BLaER1 treated with 17β-estradiol and CSF1 and Interleukin-3, amounts not matched to agents 10 nM and 100 nM (cell line): ENCODE measurements around the gene LBR.
A peak's percentile ranks its signal among the peaks of the same experiment; 100 is the strongest.
"Not testable (repeated sequence)": the region's sequence is repeated elsewhere in the genome, so short reads cannot be mapped to it uniquely, and the experiment has no call there.

Experiments
- H3K27ac ChIP-seq, 11 experiments: shearing (Covaris generic); formaldehyde crosslinking; 2 replicates each; pipeline ENCODE4 v1.8.1; 2022
- H3K27me3 ChIP-seq, 11 experiments: shearing (Covaris generic); formaldehyde crosslinking; 2 replicates each; pipeline ENCODE4 v1.8.1; 2022
- H3K36me3 ChIP-seq, 11 experiments: shearing (Covaris generic); formaldehyde crosslinking; 2 replicates each; pipeline ENCODE4 v1.8.1; 2022
- H3K4me1 ChIP-seq, 10 experiments: shearing (Covaris generic); formaldehyde crosslinking; 2 replicates each; pipeline ENCODE4 v1.8.1; 2022
- H3K4me2 ChIP-seq, 11 experiments: shearing (Covaris generic); formaldehyde crosslinking; 2 replicates each; pipeline ENCODE4 v1.8.1; 2022
- H3K4me3 ChIP-seq, 10 experiments: shearing (Covaris generic); formaldehyde crosslinking; 2 replicates each; pipeline ENCODE4 v1.8.1; 2022
- H3K9ac ChIP-seq, 11 experiments: shearing (Covaris generic); formaldehyde crosslinking; 2 replicates each; pipeline ENCODE4 v1.8.1; 2022
- H3K9me3 ChIP-seq, 11 experiments: shearing (Covaris generic); formaldehyde crosslinking; replicated peaks in 1 of 11; 2 replicates each; pipeline ENCODE4 v1.8.1; 2022
- H4K20me1 ChIP-seq, 11 experiments: shearing (Covaris generic); formaldehyde crosslinking; 2 replicates each; pipeline ENCODE4 v1.8.1; 2022
- Cebpa-rat ChIP-seq, 11 experiments: shearing (Covaris generic); IDR thresholded peaks; 2 replicates each; pipeline ENCODE4 v1.8.1; 2022

LBR gene

DNA sequence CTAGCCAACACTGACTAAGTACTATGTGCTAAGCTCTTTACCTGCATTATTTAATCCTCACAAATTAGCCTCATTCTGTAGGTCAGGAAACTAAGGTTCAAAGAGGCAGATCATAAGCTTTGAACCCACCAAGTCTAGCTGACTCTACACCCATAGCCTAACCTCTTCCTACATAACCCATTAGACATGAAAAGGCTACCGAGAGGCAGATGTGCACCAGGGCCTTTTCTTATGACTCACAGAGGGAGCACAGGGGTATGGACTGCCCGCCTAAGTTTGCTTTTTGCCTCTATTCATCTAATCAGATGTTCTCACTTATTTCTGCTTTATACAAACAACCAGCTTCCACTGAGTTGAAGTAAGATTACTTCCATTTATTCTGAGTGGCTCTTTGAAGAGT, 31.5 kb downstream of the LBR start:
- H4K20me1 ChIP-seq = peaks cover 0 to 54% (median 33%) of the 10 kb centered on the region in 11 experiments; a peak in 18 of 22 replicates
- no peak overlapping the region for H3K9ac ChIP-seq
- no peaks in the 10 kb centered on the region for H3K9me3 ChIP-seq
- no peaks in the 10 kb centered on the region for H3K27me3 ChIP-seq
- TF ChIP-seq Cebpa-rat (IDR thresholded peaks at IDR 0.05) = no peak
- H3K36me3 ChIP-seq = peaks cover 43 to 63% (median 54%) of the 10 kb centered on the region in 11 experiments
- no peaks in the 10 kb centered on the region for H3K4me1 ChIP-seq
- no peak overlapping the region for H3K27ac ChIP-seq
- no peak overlapping the region for H3K4me2 ChIP-seq
- no peak overlapping the region for H3K4me3 ChIP-seq

DNA sequence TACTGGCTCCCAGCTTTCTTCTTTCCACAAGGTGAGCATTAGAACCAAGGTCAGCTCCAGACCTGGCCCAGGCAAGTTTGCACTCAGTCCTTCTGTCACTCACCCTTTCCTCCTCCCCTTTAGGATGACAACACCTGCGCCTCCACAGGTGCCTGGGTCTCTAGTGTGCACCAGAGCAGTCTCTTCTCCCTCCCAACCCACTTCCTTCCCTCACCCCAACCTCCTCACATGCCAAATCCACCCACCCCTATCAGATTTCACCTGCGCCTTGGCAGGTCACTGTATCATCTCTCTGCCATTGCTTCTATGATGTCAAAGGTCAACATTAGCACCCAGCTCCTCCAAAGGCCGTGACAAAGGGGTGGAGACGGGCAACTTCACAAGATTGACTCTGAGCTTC, 38.0 kb downstream of the LBR start:
- Histone ChIP-seq H3K9me3 (no peaks in the 10 kb centered on the region), H3K27me3 (no peaks in the 10 kb centered on the region), H3K36me3 (no peaks in the 10 kb centered on the region), H3K4me1 (peaks cover 0 to 14% (median 3%) of the 10 kb centered on the region in 10 experiments; a peak in 8 of 20 replicates), H3K4me2 (no peak overlapping the region), H4K20me1 (no peaks in the 10 kb centered on the region), H3K9ac (no peak overlapping the region), H3K27ac (no peak overlapping the region), H3K4me3 (no peak overlapping the region)
- TF ChIP-seq Cebpa-rat (IDR thresholded peaks at IDR 0.05) = no peak

DNA sequence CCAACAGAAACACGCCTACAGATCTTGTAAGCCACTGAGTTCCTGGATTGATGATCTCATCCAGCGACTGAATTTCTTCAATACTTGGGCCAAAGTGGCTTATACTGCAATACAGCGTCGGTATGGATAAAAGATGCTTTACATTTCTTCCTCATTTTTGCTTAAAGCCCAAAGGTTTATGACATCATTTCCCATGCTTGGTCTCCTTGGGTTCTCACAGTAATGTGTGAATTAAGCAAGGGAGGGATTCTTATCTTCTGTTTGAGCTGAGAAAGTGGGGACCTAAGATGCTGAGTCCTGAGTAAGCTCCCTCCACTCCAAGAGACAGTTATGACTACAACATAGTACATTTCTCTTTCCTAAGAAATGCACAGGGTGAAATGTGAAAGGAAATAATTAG, 39.5 kb downstream of the LBR start:
- Histone ChIP-seq H3K36me3 (0 out of 22 replicates have a peak, but pooled peaks cover 0 to 3% (median 0%) of the 10 kb centered on the region in 11 experiments), H3K9me3 (no peaks in the 10 kb centered on the region), H4K20me1 (no peaks in the 10 kb centered on the region), H3K9ac (no peak overlapping the region), H3K4me2 (peak overlapping the region in 2 of 11 experiments; percentile 1 to 51; a peak in 3 of 22 replicates), H3K27ac (no peak overlapping the region), H3K4me1 (peaks cover 0 to 14% (median 3%) of the 10 kb centered on the region in 10 experiments; a peak in 8 of 20 replicates), H3K4me3 (no peak overlapping the region), H3K27me3 (no peaks in the 10 kb centered on the region)
- TF ChIP-seq Cebpa-rat (IDR thresholded peaks at IDR 0.05) = no peak

DNA sequence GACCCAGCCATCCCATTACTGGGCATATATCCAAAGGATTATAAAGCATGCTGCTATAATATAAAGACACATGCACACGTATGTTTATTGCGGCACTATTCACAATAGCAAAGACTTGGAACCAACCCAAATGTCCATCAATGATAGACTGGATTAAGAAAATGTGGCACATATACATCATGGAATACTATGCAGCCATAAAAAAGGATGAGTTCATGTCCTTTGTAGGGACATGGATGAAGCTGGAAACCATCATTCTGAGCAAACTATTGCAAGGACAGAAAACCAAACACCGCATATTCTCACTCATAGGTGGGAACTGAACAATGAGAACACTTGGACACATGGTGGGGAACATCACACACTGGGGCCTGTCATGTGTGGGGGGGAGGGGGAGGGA, 41.0 kb downstream of the LBR start:
- not testable (repeated sequence) for H3K9ac ChIP-seq, H3K4me3 ChIP-seq, H3K9me3 ChIP-seq, H3K36me3 ChIP-seq, H4K20me1 ChIP-seq, H3K27ac ChIP-seq, H3K27me3 ChIP-seq, H3K4me2 ChIP-seq
- H3K4me1 ChIP-seq = peaks cover 0 to 14% (median 3%) of the 10 kb centered on the region in 10 experiments; a peak in 8 of 20 replicates

DNA sequence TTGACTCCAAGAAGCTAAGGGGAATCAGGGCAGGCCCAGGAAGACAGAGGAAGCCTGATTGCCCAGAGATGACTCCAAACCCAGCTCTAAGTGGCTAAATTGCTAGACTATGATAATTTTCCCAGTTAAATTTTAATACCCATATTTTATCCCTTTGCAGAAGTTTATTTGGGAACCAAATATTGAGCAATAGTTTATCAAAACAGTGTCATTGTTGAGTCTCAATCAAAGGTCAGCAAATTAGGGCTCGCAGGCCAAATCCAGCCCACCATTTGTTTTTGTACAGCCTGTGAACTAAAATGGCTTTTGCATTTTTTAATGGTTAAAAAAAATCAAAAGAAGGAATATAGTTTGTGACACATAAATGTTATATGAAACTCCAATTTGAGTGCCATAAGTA, 47.1 kb downstream of the LBR start:
- no peak overlapping the region for H3K4me3 ChIP-seq
- no peaks in the 10 kb centered on the region for H3K4me1 ChIP-seq
- no peaks in the 10 kb centered on the region for H4K20me1 ChIP-seq
- H3K4me2 ChIP-seq = no peak overlapping the region
- 0 out of 22 replicates have a peak, but pooled peaks cover 0 to 5% (median 0%) of the 10 kb centered on the region in 11 experiments for H3K36me3 ChIP-seq
- TF ChIP-seq Cebpa-rat (IDR thresholded peaks at IDR 0.05) = peak in 2 of 11 experiments; percentile 44; a peak in 3 of 22 replicates
- H3K9ac ChIP-seq = no peak overlapping the region
- H3K27me3 ChIP-seq = no peaks in the 10 kb centered on the region
- no peak overlapping the region for H3K27ac ChIP-seq
- no peaks in the 10 kb centered on the region for H3K9me3 ChIP-seq

DNA sequence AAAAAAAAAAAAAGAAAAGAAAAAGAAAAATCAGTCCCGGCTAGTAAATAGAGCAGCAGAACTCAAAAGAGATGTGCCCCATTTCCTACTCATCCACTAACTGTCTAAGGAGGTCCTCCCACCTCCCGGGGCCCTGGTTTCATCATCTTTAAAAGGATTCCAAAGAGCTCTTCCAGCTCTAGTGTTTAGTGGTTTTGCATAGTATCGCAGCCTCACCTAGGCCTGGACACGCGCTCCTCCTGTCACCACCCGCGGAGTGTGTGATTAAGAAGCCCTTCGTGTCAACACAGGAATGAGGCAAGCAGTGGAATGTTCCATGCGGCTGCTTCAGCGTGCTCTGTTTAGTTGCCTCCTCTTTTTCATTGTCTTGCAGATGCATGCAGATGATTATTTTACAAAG, 49.0 kb downstream of the LBR start:
- no peak overlapping the region for H3K4me2 ChIP-seq
- H3K27ac ChIP-seq = no peak overlapping the region
- 0 out of 22 replicates have a peak, but pooled peaks cover 0 to 5% (median 0%) of the 10 kb centered on the region in 11 experiments for H3K36me3 ChIP-seq
- H3K4me3 ChIP-seq = no peak overlapping the region
- TF ChIP-seq Cebpa-rat (IDR thresholded peaks at IDR 0.05) = no peak
- H3K9me3 ChIP-seq = no peaks in the 10 kb centered on the region
- no peaks in the 10 kb centered on the region for H4K20me1 ChIP-seq
- H3K27me3 ChIP-seq = no peaks in the 10 kb centered on the region
- H3K4me1 ChIP-seq = no peaks in the 10 kb centered on the region
- H3K9ac ChIP-seq = no peak overlapping the region

DNA sequence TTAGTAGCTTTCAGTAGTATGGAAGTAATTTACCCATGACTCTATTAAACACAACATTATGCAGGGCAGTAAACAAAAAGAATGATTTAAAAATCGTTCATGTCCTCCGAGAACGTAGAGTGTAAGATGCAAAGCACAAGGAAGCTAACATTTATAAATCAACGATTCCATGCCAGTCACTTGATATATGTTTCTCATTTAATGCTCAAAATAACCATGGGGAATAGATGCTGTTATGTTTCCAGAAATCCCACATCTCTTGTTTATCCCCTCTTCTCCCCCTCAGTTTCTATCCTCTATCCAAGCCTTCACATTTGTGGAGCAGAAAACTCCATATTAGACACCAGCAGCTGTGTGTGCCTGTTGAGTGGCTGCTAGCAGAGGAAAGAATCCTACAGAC, 52.8 kb downstream of the LBR start:
- no peaks in the 10 kb centered on the region for H3K9me3 ChIP-seq
- H3K9ac ChIP-seq = no peak overlapping the region

DNA sequence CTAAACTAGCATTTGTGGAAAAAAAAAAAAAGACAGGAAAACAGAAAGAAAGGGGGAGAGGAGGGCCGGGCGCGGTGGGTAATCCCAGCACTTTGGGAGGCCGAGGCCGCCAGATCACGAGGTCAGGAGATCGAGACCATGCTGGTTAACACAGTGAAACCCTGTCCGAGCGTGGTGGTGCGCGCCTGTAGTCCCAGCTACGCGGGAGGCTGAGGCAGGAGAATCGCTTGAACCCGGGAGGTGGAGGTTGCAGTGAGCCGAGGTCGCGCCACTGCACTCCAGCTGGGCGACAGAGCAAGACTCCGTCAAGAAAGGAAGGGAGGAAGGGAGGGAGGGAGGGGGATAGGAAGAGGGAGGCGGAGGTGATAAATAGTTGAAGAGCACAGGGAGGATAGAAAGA, 54.7 kb downstream of the LBR start:
- Histone ChIP-seq H3K36me3 (no peaks in the 10 kb centered on the region), H3K4me2 (no peak overlapping the region), H4K20me1 (no peaks in the 10 kb centered on the region), H3K4me3 (no peak overlapping the region), H3K9me3 (no peaks in the 10 kb centered on the region), H3K4me1 (no peaks in the 10 kb centered on the region), H3K27ac (no peak overlapping the region), H3K9ac (no peak overlapping the region), H3K27me3 (no peaks in the 10 kb centered on the region)
- TF ChIP-seq Cebpa-rat (IDR thresholded peaks at IDR 0.05) = no peak

More for the DNA sequence above, 52.8 kb downstream of the LBR start:
- Histone ChIP-seq H3K27me3 (no peaks in the 10 kb centered on the region), H3K36me3 (no peaks in the 10 kb centered on the region), H3K27ac (no peak overlapping the region), H3K4me2 (no peak overlapping the region), H3K4me1 (no peaks in the 10 kb centered on the region), H3K4me3 (no peak overlapping the region), H4K20me1 (no peaks in the 10 kb centered on the region)
- TF ChIP-seq Cebpa-rat (IDR thresholded peaks at IDR 0.05) = no peak

DNA sequence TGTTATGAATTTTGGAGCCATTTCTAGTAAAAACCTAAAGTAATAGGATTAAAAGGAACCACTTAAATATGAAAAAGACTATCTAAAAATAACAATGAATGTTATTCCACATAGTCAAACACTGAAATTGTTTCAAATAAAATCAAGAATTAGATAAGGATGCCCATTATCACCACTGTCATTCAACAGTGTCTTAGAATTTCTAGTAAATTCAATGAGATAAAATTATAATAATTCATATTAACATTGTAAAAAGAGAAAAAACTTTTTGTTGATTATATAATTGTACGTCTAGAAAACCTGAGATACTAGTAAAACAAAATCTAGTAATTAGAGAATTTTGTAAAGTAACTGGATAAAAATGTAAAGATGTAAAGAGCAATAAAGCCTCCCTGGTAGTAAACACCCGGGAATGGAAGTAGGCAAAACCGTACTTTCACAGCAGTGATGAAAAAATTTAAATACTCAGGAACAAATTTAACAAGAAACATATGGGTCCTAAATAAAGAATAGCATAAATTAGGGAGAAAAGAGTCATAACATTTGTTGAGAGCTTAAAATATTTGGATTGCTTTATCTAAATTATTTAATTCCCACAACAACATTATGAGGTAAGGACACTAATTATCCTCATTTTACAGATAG, 56.4 kb downstream of the LBR start:
- Histone ChIP-seq H3K4me2 (no peak overlapping the region), H3K4me3 (no peak overlapping the region), H3K36me3 (no peaks in the 10 kb centered on the region), H3K4me1 (no peaks in the 10 kb centered on the region), H3K27ac (no peak overlapping the region), H3K9ac (no peak overlapping the region), H3K27me3 (no peaks in the 10 kb centered on the region), H4K20me1 (no peaks in the 10 kb centered on the region), H3K9me3 (no peaks in the 10 kb centered on the region)
- TF ChIP-seq Cebpa-rat (IDR thresholded peaks at IDR 0.05) = no peak

DNA sequence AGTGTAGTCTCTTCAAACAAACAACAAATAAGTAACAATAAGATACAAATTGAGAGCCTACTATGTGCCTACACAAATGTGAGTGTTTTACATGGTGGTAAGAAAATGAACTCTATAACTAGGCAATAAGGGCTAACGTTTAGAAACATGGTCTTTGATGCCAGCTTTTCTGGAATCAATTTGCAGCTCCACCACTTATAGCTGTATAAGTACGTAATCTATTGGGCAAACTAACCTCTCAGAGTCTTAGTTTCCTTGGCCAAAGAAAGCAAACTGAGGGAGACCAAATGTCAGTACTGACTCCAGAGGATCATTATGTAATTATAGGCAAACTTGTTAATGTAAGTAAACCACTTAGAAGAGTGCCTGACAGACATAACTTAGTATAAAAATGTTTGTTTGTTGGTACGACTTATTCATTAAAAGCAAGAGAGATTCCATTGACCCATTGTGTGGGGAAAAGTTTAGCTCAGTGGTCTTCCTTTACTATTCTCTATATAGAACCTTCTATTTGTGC, 59.7 kb downstream of the LBR start:
- no peaks in the 10 kb centered on the region for H4K20me1 ChIP-seq
- no peaks in the 10 kb centered on the region for H3K27me3 ChIP-seq
- H3K4me2 ChIP-seq = no peak overlapping the region
- H3K4me3 ChIP-seq = no peak overlapping the region
- no peak overlapping the region for H3K27ac ChIP-seq
- no peaks in the 10 kb centered on the region for H3K9me3 ChIP-seq
- H3K36me3 ChIP-seq = no peaks in the 10 kb centered on the region
- no peaks in the 10 kb centered on the region for H3K4me1 ChIP-seq
- TF ChIP-seq Cebpa-rat (IDR thresholded peaks at IDR 0.05) = no peak
- H3K9ac ChIP-seq = no peak overlapping the region
